ENCODE measurements around the gene ZW10.

ZW10 gene

GRCh38 chr11:113782134-113782533 lies 8.6 kb upstream of the ZW10 start:
- DNase-seq (ENCODE audit: low read depth, low spot score), result no peak
- no peak overlapping the region for H3K4me3 ChIP-seq (ENCODE audit: low read depth, low read length)
- CTCF ChIA-PET, result interaction anchor here (0.8 to 2.2 kb wide), 3 partner anchors 9 to 24 kb away, joined by 3 to 10 read pairs (median 9); partner anchors contain the start of gene ZW10
- POLR2A ChIA-PET, result no interaction called here
- no peak for TF ChIP-seq CTCF (IDR thresholded peaks at IDR 0.05; ENCODE audit: insufficient read depth, low read length, missing control alignments)

GRCh38 chr11:113781682-113782081 lies 8.2 kb upstream of the ZW10 start:
- TF ChIP-seq CTCF (IDR thresholded peaks at IDR 0.05; ENCODE audit: insufficient read depth, low read length, missing control alignments), result no peak
- POLR2A ChIA-PET, result no interaction called here
- CTCF ChIA-PET, result interaction anchor here (0.8 to 2.2 kb wide), 3 partner anchors 8 to 25 kb away, joined by 3 to 10 read pairs (median 9); partner anchors contain the start of gene ZW10
- H3K4me3 ChIP-seq (ENCODE audit: low read depth, low read length), result no peak overlapping the region
- DNase-seq (ENCODE audit: low read depth, low spot score), result no peak

- POLR2A ChIA-PET, result no interaction called here
- CTCF ChIA-PET, result interaction anchor here (0.9 kb wide), 1 partner anchor 13 kb away, joined by 3 read pairs; no protein-coding TSS in a partner anchor
- no peak within 1 kb of the TSS for H3K4me3 ChIP-seq (ENCODE audit: low read depth, low read length)
- no peak for TF ChIP-seq CTCF (IDR thresholded peaks at IDR 0.05; ENCODE audit: insufficient read depth, low read length, missing control alignments)
- no peak for DNase-seq (ENCODE audit: low read depth, low spot score)
Measured at GRCh38 chr11:113779496-113779895, 6.0 kb upstream of the ZW10 start, which contains the start of gene CLDN25. CLDN25 (plus strand) TSS chr11:113779796; CDS start chr11:113779796, 0 bp downstream.

- H3K4me3 ChIP-seq (ENCODE audit: low read depth, low read length), result no peak overlapping the region
- ChIA-PET CTCF (no interaction called here), POLR2A (no interaction called here)
- no peak for DNase-seq (ENCODE audit: low read depth, low spot score)
- no peak for TF ChIP-seq CTCF (IDR thresholded peaks at IDR 0.05; ENCODE audit: insufficient read depth, low read length, missing control alignments)
Measured at GRCh38 chr11:113778111-113778910, 4.8 kb upstream of the ZW10 start.

GRCh38 chr11:113774174-113774503 lies 647 bp upstream of the ZW10 start:
- CTCF ChIA-PET, result interaction anchor here (0.6 to 2.6 kb wide), 6 partner anchors 8 to 49 kb away, joined by 3 to 11 read pairs (median 8); no protein-coding TSS in a partner anchor
- TF ChIP-seq CTCF (IDR thresholded peaks at IDR 0.05; ENCODE audit: insufficient read depth, low read length, missing control alignments), result no peak
- peak overlapping the region; percentile 95 for H3K4me3 ChIP-seq (ENCODE audit: low read depth, low read length)
- DNase-seq (ENCODE audit: low read depth, low spot score), result no peak
- POLR2A ChIA-PET, result no interaction called here

GRCh38 chr11:113773092-113773415 lies 438 bp downstream of the ZW10 start:
- no peak for DNase-seq (ENCODE audit: low read depth, low spot score)
- peak overlapping the region; percentile 95 for H3K4me3 ChIP-seq (ENCODE audit: low read depth, low read length)
- ChIA-PET CTCF (interaction anchor here (0.6 to 2.6 kb wide), 13 partner anchors 8 to 467 kb away, joined by 3 to 11 read pairs (median 4); no protein-coding TSS in a partner anchor), POLR2A (no interaction called here)
- no peak for TF ChIP-seq CTCF (IDR thresholded peaks at IDR 0.05; ENCODE audit: insufficient read depth, low read length, missing control alignments)

All from AG04449 (cell line).